ENCODE data around the gene KRTAP2-4. TPM values are rescaled to one million over a fixed set of nuclear protein-coding genes. Genes with fewer than 3 reads are reported as not detected.
"Not testable (repeated sequence)": the region's sequence is repeated elsewhere in the genome, so short reads cannot be mapped to it uniquely, and the experiment has no call there.

Gene KRTAP2-4
- total and polyA plus RNA-seq, 2 of the 13 experiments (the other 11 are each of a cell fraction or from before 2014, with no cell fraction given) = not detected

DNA sequence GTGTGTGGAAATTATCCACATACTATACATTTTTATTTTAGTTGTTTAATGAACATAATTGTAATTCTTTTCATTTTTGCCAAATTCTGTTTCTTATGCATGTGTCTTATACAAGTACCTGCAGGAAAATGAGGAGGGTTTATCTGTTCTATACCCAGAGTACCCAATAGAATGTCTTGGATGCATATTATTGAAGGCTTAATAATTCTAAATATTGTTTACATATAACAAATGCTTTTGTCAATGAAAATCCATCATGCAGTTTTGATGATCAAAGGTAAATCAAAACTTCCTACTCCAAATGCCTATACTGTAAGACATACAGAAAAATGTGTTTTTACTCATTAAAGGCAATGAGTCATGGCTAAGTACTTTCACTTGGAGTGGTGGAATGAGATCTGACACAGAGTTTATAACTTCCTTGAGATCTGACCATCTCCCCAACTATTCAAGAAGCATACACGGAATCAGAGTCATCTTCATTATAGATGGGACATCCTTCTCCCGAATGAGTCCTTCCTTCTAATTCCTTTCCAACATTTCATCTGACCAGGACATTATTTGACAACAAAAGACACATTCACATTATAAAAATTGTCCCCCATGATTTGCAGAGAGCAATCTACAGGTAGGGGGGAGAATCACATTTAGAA is 38.8 kb upstream of the KRTAP2-4 start:
- POLR2A ChIA-PET; ATAC-seq; H3K4me1 ChIP-seq (ENCODE audit: insufficient read depth, low read length); intact Hi-C loops (cut with micrococcal nuclease; ENCODE audit: unreplicated experiment); H3K27ac ChIP-seq (ENCODE audit: extremely low read length, insufficient read depth, low read length); H3K79me2 ChIP-seq (ENCODE audit: insufficient read depth, low read length); H2AFZ ChIP-seq (ENCODE audit: low read length); CTCF ChIA-PET (ENCODE audit: low intra/inter-chr PET ratio, low total read pairs); DNase-seq (ENCODE audit: low spot score); FAIRE-seq; H3K4me3 ChIP-seq (replicated peaks in 1 of 3; ENCODE audit: insufficient read depth in 1 of 3, low read depth in 2 of 3, low read length in 3 of 3); H3K4me2 ChIP-seq (ENCODE audit: low read depth, low read length); H3K9ac ChIP-seq (ENCODE audit: insufficient read depth, low read depth, low read length); BruUV-seq (replicated peaks); in situ Hi-C loops (cut with HindIII; ENCODE audit: extremely low pct_ligation_motif_present, low pct_unique_long_range_greater_than_20kb); H3K27me3 ChIP-seq (ENCODE audit: control insufficient read depth in 1 of 2, insufficient read depth in 2 of 2, low read length in 2 of 2); H4K20me1 ChIP-seq (ENCODE audit: insufficient read depth, low read length); H3K9me3 ChIP-seq (ENCODE audit: low read length); H3K36me3 ChIP-seq (replicated peaks in 1 of 2; ENCODE audit: control insufficient read depth in 1 of 2, insufficient read depth in 2 of 2, low read length in 2 of 2): not testable (repeated sequence)
- 9% methylated on average over 2 of the region's 2 CpGs for WGBS (ENCODE audit: low lambda C conversion rate)

- no peaks in the 10 kb centered on the region for H3K9me3 ChIP-seq (ENCODE audit: low read length)
- POLR2A ChIA-PET = no interaction called here
- DNase-seq (ENCODE audit: low spot score) = no peak
- ATAC-seq = no peak
- H2AFZ ChIP-seq (ENCODE audit: low read length) = no peak overlapping the region
- no peaks in the 10 kb centered on the region for H3K36me3 ChIP-seq (replicated peaks in 1 of 2; ENCODE audit: control insufficient read depth in 1 of 2, insufficient read depth in 2 of 2, low read length in 2 of 2)
- H3K4me3 ChIP-seq (replicated peaks in 1 of 3; ENCODE audit: insufficient read depth in 1 of 3, low read depth in 2 of 3, low read length in 3 of 3) = no peak overlapping the region
- intact Hi-C loops (cut with micrococcal nuclease; ENCODE audit: unreplicated experiment) (no loop called here), in situ Hi-C loops (cut with HindIII; ENCODE audit: extremely low pct_ligation_motif_present, low pct_unique_long_range_greater_than_20kb) (no loop called here)
- H3K27me3 ChIP-seq (ENCODE audit: control insufficient read depth in 1 of 2, insufficient read depth in 2 of 2, low read length in 2 of 2) = peaks cover 0 to 5% of the 10 kb centered on the region in 2 experiments; a peak in 2 of 5 replicates
- H4K20me1 ChIP-seq (ENCODE audit: insufficient read depth, low read length) = no peaks in the 10 kb centered on the region
- H3K4me1 ChIP-seq (ENCODE audit: insufficient read depth, low read length) = no peaks in the 10 kb centered on the region
- H3K27ac ChIP-seq (ENCODE audit: extremely low read length, insufficient read depth, low read length) = no peak overlapping the region
- 91% methylated on average over 1 of the region's 1 CpG for WGBS (ENCODE audit: low lambda C conversion rate)
- H3K9ac ChIP-seq (ENCODE audit: insufficient read depth, low read depth, low read length) = no peak overlapping the region
- CTCF ChIA-PET (ENCODE audit: low intra/inter-chr PET ratio, low total read pairs) = no interaction called here
- no TSS peak for BruUV-seq (replicated peaks)
- no peak for FAIRE-seq
- H3K4me2 ChIP-seq (ENCODE audit: low read depth, low read length) = no peak overlapping the region
- no peaks in the 10 kb centered on the region for H3K79me2 ChIP-seq (ENCODE audit: insufficient read depth, low read length)
- no peak for TF ChIP-seq BRCA1 (CRISPR knock-in tag; IDR thresholded peaks at IDR 0.05)
- TF ChIP-seq ZNF615 (CRISPR knock-in tag; IDR thresholded peaks at IDR 0.05; ENCODE audit: borderline replicate concordance) = no peak
- no peak for TF ChIP-seq KDM5A (IDR thresholded peaks at IDR 0.05; ENCODE audit: borderline replicate concordance, low read length)
- TF ChIP-seq, protein P1, sequence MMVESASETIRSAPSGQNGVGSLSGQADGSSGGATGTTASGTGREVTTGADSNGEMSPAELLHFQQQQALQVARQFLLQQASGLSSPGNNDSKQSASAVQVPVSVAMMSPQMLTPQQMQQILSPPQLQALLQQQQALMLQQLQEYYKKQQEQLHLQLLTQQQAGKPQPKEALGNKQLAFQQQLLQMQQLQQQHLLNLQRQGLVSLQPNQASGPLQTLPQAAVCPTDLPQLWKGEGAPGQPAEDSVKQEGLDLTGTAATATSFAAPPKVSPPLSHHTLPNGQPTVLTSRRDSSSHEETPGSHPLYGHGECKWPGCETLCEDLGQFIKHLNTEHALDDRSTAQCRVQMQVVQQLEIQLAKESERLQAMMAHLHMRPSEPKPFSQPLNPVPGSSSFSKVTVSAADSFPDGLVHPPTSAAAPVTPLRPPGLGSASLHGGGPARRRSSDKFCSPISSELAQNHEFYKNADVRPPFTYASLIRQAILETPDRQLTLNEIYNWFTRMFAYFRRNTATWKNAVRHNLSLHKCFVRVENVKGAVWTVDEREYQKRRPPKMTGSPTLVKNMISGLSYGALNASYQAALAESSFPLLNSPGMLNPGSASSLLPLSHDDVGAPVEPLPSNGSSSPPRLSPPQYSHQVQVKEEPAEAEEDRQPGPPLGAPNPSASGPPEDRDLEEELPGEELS (CRISPR knock-in tag; IDR thresholded peaks at IDR 0.05) = no peak
- TF ChIP-seq RBM39 (IDR thresholded peaks at IDR 0.05; ENCODE audit: low read depth, low read length, poor library complexity, severe bottlenecking) = no peak
- TF ChIP-seq RCOR2 (CRISPR knock-in tag; IDR thresholded peaks at IDR 0.05) = no peak
- no peak for TF ChIP-seq KAT2B (IDR thresholded peaks at IDR 0.05; ENCODE audit: borderline replicate concordance, low read depth, low read length)
- TF ChIP-seq ZNF879 (CRISPR knock-in tag; IDR thresholded peaks at IDR 0.05) = no peak
- TF ChIP-seq, protein P2, sequence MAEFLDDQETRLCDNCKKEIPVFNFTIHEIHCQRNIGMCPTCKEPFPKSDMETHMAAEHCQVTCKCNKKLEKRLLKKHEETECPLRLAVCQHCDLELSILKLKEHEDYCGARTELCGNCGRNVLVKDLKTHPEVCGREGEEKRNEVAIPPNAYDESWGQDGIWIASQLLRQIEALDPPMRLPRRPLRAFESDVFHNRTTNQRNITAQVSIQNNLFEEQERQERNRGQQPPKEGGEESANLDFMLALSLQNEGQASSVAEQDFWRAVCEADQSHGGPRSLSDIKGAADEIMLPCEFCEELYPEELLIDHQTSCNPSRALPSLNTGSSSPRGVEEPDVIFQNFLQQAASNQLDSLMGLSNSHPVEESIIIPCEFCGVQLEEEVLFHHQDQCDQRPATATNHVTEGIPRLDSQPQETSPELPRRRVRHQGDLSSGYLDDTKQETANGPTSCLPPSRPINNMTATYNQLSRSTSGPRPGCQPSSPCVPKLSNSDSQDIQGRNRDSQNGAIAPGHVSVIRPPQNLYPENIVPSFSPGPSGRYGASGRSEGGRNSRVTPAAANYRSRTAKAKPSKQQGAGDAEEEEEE (CRISPR knock-in tag; IDR thresholded peaks at IDR 0.05; ENCODE audit: borderline replicate concordance) = no peak
- TF ChIP-seq ZNF460 (CRISPR knock-in tag; IDR thresholded peaks at IDR 0.05; ENCODE audit: borderline replicate concordance) = no peak
- TF ChIP-seq, protein P3, sequence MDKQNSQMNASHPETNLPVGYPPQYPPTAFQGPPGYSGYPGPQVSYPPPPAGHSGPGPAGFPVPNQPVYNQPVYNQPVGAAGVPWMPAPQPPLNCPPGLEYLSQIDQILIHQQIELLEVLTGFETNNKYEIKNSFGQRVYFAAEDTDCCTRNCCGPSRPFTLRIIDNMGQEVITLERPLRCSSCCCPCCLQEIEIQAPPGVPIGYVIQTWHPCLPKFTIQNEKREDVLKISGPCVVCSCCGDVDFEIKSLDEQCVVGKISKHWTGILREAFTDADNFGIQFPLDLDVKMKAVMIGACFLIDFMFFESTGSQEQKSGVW (CRISPR knock-in tag; IDR thresholded peaks at IDR 0.05; ENCODE audit: borderline replicate concordance) = no peak
Measured at GRCh38 chr17:41103896-41104295, 38.2 kb upstream of the KRTAP2-4 start.

Data from HepG2 (cell line).